Naive thymus-derived CD4-positive, alpha-beta T cell (primary cell): ENCODE results near the gene DCAF8. TPM values are rescaled to one million over a fixed set of nuclear protein-coding genes. Genes with fewer than 3 reads are reported as not detected.

Source experiments
- ATAC-seq: fragments of 150-1000 bp; cut with Tn5 transposase; 2 replicates; pipeline ENCODE4 v1.10.0; 2021; ENCODE audit warnings: mild to moderate bottlenecking, moderate library complexity
- CTCF ChIA-PET: fragments of 350-600 bp; sonication (Branson Sonifier 250); formaldehyde crosslinking; loops from one replicate; lab custom pipeline; 2021; ENCODE audit warnings: antibody characterized with exemption; lab: Charles Lee
- POLR2A ChIA-PET: fragments of 350-600 bp; sonication (Branson Sonifier 250); formaldehyde crosslinking; loops from one replicate; lab custom pipeline; 2021; ENCODE audit warnings: antibody characterized with exemption, inconsistent platforms; lab: Charles Lee
- DNase-seq, 9 donors: peaks; one replicate each; pipeline versions ENCODE4 v3.0.0 to v3.0.0-alpha.2; 2020 to 2022; ENCODE audit warnings: mixed read lengths in 1 of 9
- H3K27ac ChIP-seq: one replicate; pipeline ENCODE4 v1.7.0; 2013; ENCODE audit warnings: mild to moderate bottlenecking, low read depth, low read length, moderate library complexity
- H3K27me3 ChIP-seq, 2 donors: one replicate each; pipeline ENCODE4 v1.7.0; 2013; ENCODE audit warnings: low read length in 2 of 2, mild to moderate bottlenecking in 2 of 2, moderate library complexity in 2 of 2; ENCODE audit not compliant: control insufficient read depth in 2 of 2, insufficient read depth in 2 of 2
- H3K36me3 ChIP-seq, 3 experiments: 1 replicate in 2 of 3; 2 replicates in 1 of 3; pipeline ENCODE4 v1.7.0; 2013; ENCODE audit warnings: low read length in 3 of 3, mild to moderate bottlenecking in 3 of 3, moderate library complexity in 1 of 3; ENCODE audit not compliant: insufficient read depth in 3 of 3, control insufficient read depth in 2 of 3
- H3K4me1 ChIP-seq, 2 donors: one replicate each; pipeline ENCODE4 v1.7.0; 2013; ENCODE audit warnings: low read length in 2 of 2, mild to moderate bottlenecking in 2 of 2, moderate library complexity in 1 of 2; ENCODE audit not compliant: control insufficient read depth in 2 of 2, insufficient read depth in 2 of 2
- H3K4me3 ChIP-seq: 2 replicates; pipeline ENCODE4 v1.7.0; 2013; ENCODE audit warnings: mild to moderate bottlenecking, low read length
- H3K9me3 ChIP-seq, 3 experiments: 1 replicate in 2 of 3; 2 replicates in 1 of 3; pipeline ENCODE4 v1.7.0; 2013; ENCODE audit warnings: low read length in 3 of 3; ENCODE audit not compliant: control insufficient read depth in 2 of 3
- H3K27ac Mint-ChIP-seq, 9 donors: one replicate each; pipeline ENCODE4 v1.8.0; 2020 to 2022; ENCODE audit warnings: mixed read lengths in 9 of 9, mild to moderate bottlenecking in 8 of 9, moderate library complexity in 5 of 9, inconsistent platforms in 2 of 9
- H3K27me3 Mint-ChIP-seq, 5 donors: one replicate each; pipeline ENCODE4 v1.8.0; 2021 to 2022; ENCODE audit warnings: mixed read lengths in 5 of 5, mild to moderate bottlenecking in 1 of 5
- H3K36me3 Mint-ChIP-seq, 5 donors: one replicate each; pipeline ENCODE4 v1.8.0; 2020 to 2022; ENCODE audit warnings: mixed read lengths in 5 of 5, mild to moderate bottlenecking in 3 of 5, inconsistent platforms in 1 of 5
- H3K4me1 Mint-ChIP-seq, 7 donors: one replicate each; pipeline ENCODE4 v1.8.0; 2020 to 2022; ENCODE audit warnings: mixed read lengths in 7 of 7, mild to moderate bottlenecking in 3 of 7, inconsistent platforms in 1 of 7
- H3K4me3 Mint-ChIP-seq, 10 donors: one replicate each; pipeline ENCODE4 v1.8.0; 2020 to 2022; ENCODE audit warnings: mild to moderate bottlenecking in 10 of 10, mixed read lengths in 10 of 10, moderate library complexity in 6 of 10, inconsistent platforms in 2 of 10
- H3K9me3 Mint-ChIP-seq, 11 donors: one replicate each; pipeline ENCODE4 v1.8.0; 2020 to 2022; ENCODE audit warnings: mixed read lengths in 11 of 11, mild to moderate bottlenecking in 4 of 11, inconsistent platforms in 1 of 11, moderate library complexity in 1 of 11
- intact Hi-C, 2 donors: fragments of 100-400 bp; cut with micrococcal nuclease; formaldehyde crosslinking; loops; one replicate each; pipeline ENCODE4 v1.15.1; 2023
- polyA plus RNA-seq, 2 donors: library from polyadenylated mRNA; unstranded; fragments of 300-500 nt; fragmentation: Illumina TruSeq; gene quantifications; one replicate each; pipeline ENCODE4 v1.2.3, GENCODE V29; 2021
- total RNA-seq, 6 experiments: library from RNA in 5 of 6; stranded (reverse) in 5 of 6; gene quantifications; 1 replicate in 5 of 6; 2 replicates in 1 of 6; pipeline ENCODE4 v1.2.3 and lab custom pipeline; 2021 to 2026

DCAF8 gene
- total and polyA plus RNA-seq, 7 experiments from 2014 or later, result 45.6 to 226 (median 174) TPM

- H3K36me3 ChIP-seq, result peaks cover 13 to 50% (median 18%) of the 10 kb centered on the region in 3 experiments
- Mint-ChIP-seq H3K27me3 (no peaks in the 10 kb centered on the region), H3K9me3 (peaks cover 0 to 5% (median 0%) of the 10 kb centered on the region in 11 donors), H3K4me1 (peaks cover 16 to 37% (median 31%) of the 10 kb centered on the region in 7 donors), H3K4me3 (peak overlapping the region; percentile 53 to 100 (median 98)), H3K36me3 (peaks cover 0 to 31% (median 12%) of the 10 kb centered on the region in 5 donors), H3K27ac (peak overlapping the region in 7 of 9 donors; percentile 29 to 99 (median 94))
- peak overlapping the region; percentile 95 for H3K4me3 ChIP-seq
- no peaks in the 10 kb centered on the region for H3K27me3 ChIP-seq
- intact Hi-C loops, result loop anchor here (1.0 to 5.0 kb wide), 4 partner anchors 23 to 186 kb away; partner anchors contain the start of genes COPA (in 2 of the 2), DCAF8 (in 2 of the 2), NCSTN (in 2 of the 2) and PEA15 (in 1 of the 2)
- H3K27ac ChIP-seq, result peak overlapping the region; percentile 89
- H3K4me1 ChIP-seq, result peaks cover 11 to 16% of the 10 kb centered on the region in 2 donors
- ATAC-seq (no peak), DNase-seq (no peak)
- no peaks in the 10 kb centered on the region for H3K9me3 ChIP-seq
- ChIA-PET CTCF (interaction anchor here (0.7 to 1.5 kb wide), 2 partner anchors 184 to 292 kb away, joined by 4 to 5 read pairs; no protein-coding TSS in a partner anchor), POLR2A (interaction anchor here (0.7 to 6.7 kb wide), 8 partner anchors 10 to 1482 kb away, joined by 3 to 99 read pairs (median 7); partner anchors contain the start of genes DCAF8 and IGSF8)
Observed at GRCh38 chr1:160285506-160285905, 23.2 kb upstream of the DCAF8 start.

- H3K27ac ChIP-seq, result peak within 1 kb of the TSS; percentile 89
- Mint-ChIP-seq H3K4me1 (peaks cover 16 to 41% (median 31%) of the 10 kb centered on the region in 7 donors), H3K9me3 (peaks cover 0 to 5% (median 0%) of the 10 kb centered on the region in 11 donors), H3K27me3 (no peaks in the 10 kb centered on the region), H3K27ac (peak within 1 kb of the TSS; percentile 93 to 99 (median 94)), H3K36me3 (peaks cover 4 to 30% (median 12%) of the 10 kb centered on the region in 5 donors), H3K4me3 (peak within 1 kb of the TSS; percentile 95 to 100 (median 98))
- DNase-seq, result peak; percentile 85 to 95 (median 92)
- H3K4me3 ChIP-seq, result peak within 1 kb of the TSS; percentile 95
- H3K4me1 ChIP-seq, result peaks cover 11 to 16% of the 10 kb centered on the region in 2 donors
- POLR2A ChIA-PET, result interaction anchor here (0.7 to 6.7 kb wide), 14 partner anchors 10 to 1482 kb away, joined by 3 to 99 read pairs (median 4); partner anchors contain the start of genes DCAF8 and IGSF8
- intact Hi-C loops, result loop anchor here (1.0 to 5.0 kb wide), 4 partner anchors 23 to 186 kb away; partner anchors contain the start of genes COPA (in 2 of the 2), DCAF8 (in 2 of the 2), NCSTN (in 2 of the 2) and PEA15 (in 1 of the 2)
- CTCF ChIA-PET, result interaction anchor here (0.7 to 1.5 kb wide), 2 partner anchors 184 to 293 kb away, joined by 4 to 5 read pairs; no protein-coding TSS in a partner anchor
- peaks cover 13 to 50% (median 21%) of the 10 kb centered on the region in 3 experiments for H3K36me3 ChIP-seq
- H3K27me3 ChIP-seq, result no peaks in the 10 kb centered on the region
- no peaks in the 10 kb centered on the region for H3K9me3 ChIP-seq
- ATAC-seq, result peak; percentile 100
Observed at GRCh38 chr1:160284782-160285344, 22.5 kb upstream of the DCAF8 start, which contains the start of gene PEX19. TSS of gene PEX19 (minus strand) at chr1:160285133. CDS start at chr1:160285124, 9 bp downstream.

- H3K27me3 ChIP-seq, result no peaks in the 10 kb centered on the region
- H3K9me3 ChIP-seq, result no peaks in the 10 kb centered on the region
- peaks cover 8 to 31% (median 14%) of the 10 kb centered on the region in 5 donors for H3K36me3 Mint-ChIP-seq
Observed at GRCh38 chr1:160284220-160284781, 22.0 kb upstream of the DCAF8 start.

GRCh38 chr1:160282807-160283206 is 20.5 kb upstream of the DCAF8 start:
- H3K4me3 ChIP-seq, result no peak overlapping the region
- ChIA-PET CTCF (no interaction called here), POLR2A (interaction anchor here (1.7 to 6.7 kb wide), 2 partner anchors 9 to 20 kb away, joined by 5 to 99 read pairs; partner anchors contain the start of gene DCAF8)
- Mint-ChIP-seq H3K36me3 (peaks cover 13 to 38% (median 20%) of the 10 kb centered on the region in 5 donors), H3K4me1 (peaks cover 16 to 41% (median 31%) of the 10 kb centered on the region in 7 donors), H3K4me3 (peak overlapping the region in 3 of 10 donors; percentile 95 to 98 (median 97)), H3K9me3 (peaks cover 0 to 5% (median 0%) of the 10 kb centered on the region in 11 donors), H3K27me3 (no peaks in the 10 kb centered on the region), H3K27ac (no peak overlapping the region)
- H3K9me3 ChIP-seq, result no peaks in the 10 kb centered on the region
- intact Hi-C loops, result no loop called here
- ATAC-seq (no peak), DNase-seq (no peak)
- peak overlapping the region; percentile 43 for H3K27ac ChIP-seq
- H3K27me3 ChIP-seq, result no peaks in the 10 kb centered on the region
- peaks cover 14 to 62% (median 32%) of the 10 kb centered on the region in 3 experiments for H3K36me3 ChIP-seq
- peaks cover 11 to 16% of the 10 kb centered on the region in 2 donors for H3K4me1 ChIP-seq

More at GRCh38 chr1:160284220-160284781, 22.0 kb upstream of the DCAF8 start:
- Mint-ChIP-seq H3K4me3 (peak overlapping the region; percentile 95 to 100 (median 98)), H3K27me3 (no peaks in the 10 kb centered on the region), H3K9me3 (peaks cover 0 to 5% (median 0%) of the 10 kb centered on the region in 11 donors), H3K4me1 (peaks cover 16 to 41% (median 31%) of the 10 kb centered on the region in 7 donors), H3K27ac (peak overlapping the region; percentile 93 to 99 (median 94))
- Histone ChIP-seq H3K27ac (peak overlapping the region; percentile 89), H3K36me3 (peaks cover 14 to 50% (median 27%) of the 10 kb centered on the region in 3 experiments), H3K4me3 (peak overlapping the region; percentile 95), H3K4me1 (peaks cover 11 to 16% of the 10 kb centered on the region in 2 donors)
- DNase-seq, result no peak
- intact Hi-C loops, result no loop called here
- ChIA-PET CTCF (interaction anchor here (1.5 kb wide), 1 partner anchor 183 kb away, joined by 4 read pairs; no protein-coding TSS in a partner anchor), POLR2A (interaction anchor here (0.6 to 6.7 kb wide), 15 partner anchors 8 to 197 kb away, joined by 3 to 99 read pairs (median 4); partner anchors contain the start of genes DCAF8 and IGSF8)
- peak; percentile 27 for ATAC-seq

- no peaks in the 10 kb centered on the region for H3K27me3 Mint-ChIP-seq
- H3K27me3 ChIP-seq, result no peaks in the 10 kb centered on the region
- intact Hi-C loops, result loop anchor here in 1 of 2 donors (1.0 kb wide), 1 partner anchor 12 kb away; no protein-coding TSS in a partner anchor
- no peak for DNase-seq
- no peak overlapping the region for H3K27ac ChIP-seq
- H3K4me3 Mint-ChIP-seq, result no peak overlapping the region
- H3K4me1 ChIP-seq, result no peaks in the 10 kb centered on the region
- peaks cover 0 to 2% (median 0%) of the 10 kb centered on the region in 11 donors for H3K9me3 Mint-ChIP-seq
- peaks cover 14 to 71% (median 32%) of the 10 kb centered on the region in 3 experiments for H3K36me3 ChIP-seq
- H3K27ac Mint-ChIP-seq, result no peak overlapping the region
- H3K36me3 Mint-ChIP-seq, result peaks cover 13 to 52% (median 16%) of the 10 kb centered on the region in 5 donors
- no peak overlapping the region for H3K4me3 ChIP-seq
- POLR2A ChIA-PET, result interaction anchor here (1.0 to 1.6 kb wide), 2 partner anchors 14 to 15 kb away, joined by 5 read pairs; partner anchors contain the start of gene DCAF8
- ATAC-seq, result no peak
- H3K9me3 ChIP-seq, result no peaks in the 10 kb centered on the region
- peaks cover 0 to 10% (median 5%) of the 10 kb centered on the region in 7 donors for H3K4me1 Mint-ChIP-seq
- CTCF ChIA-PET, result no interaction called here
Observed at GRCh38 chr1:160277987-160278386, 15.6 kb upstream of the DCAF8 start.

- Mint-ChIP-seq H3K4me3 (no peak overlapping the region), H3K27ac (no peak overlapping the region), H3K4me1 (peaks cover 0 to 5% (median 0%) of the 10 kb centered on the region in 7 donors), H3K27me3 (no peaks in the 10 kb centered on the region), H3K36me3 (peaks cover 11 to 47% (median 16%) of the 10 kb centered on the region in 5 donors), H3K9me3 (no peaks in the 10 kb centered on the region)
- peaks cover 14 to 64% (median 27%) of the 10 kb centered on the region in 3 experiments for H3K36me3 ChIP-seq
- H3K9me3 ChIP-seq, result no peaks in the 10 kb centered on the region
- DNase-seq, result no peak
- intact Hi-C loops, result no loop called here
- no peak overlapping the region for H3K27ac ChIP-seq
- no peaks in the 10 kb centered on the region for H3K4me1 ChIP-seq
- ATAC-seq, result no peak
- POLR2A ChIA-PET, result interaction anchor here (1.0 to 1.6 kb wide), 2 partner anchors 13 to 15 kb away, joined by 5 read pairs; partner anchors contain the start of gene DCAF8
- CTCF ChIA-PET, result no interaction called here
- no peaks in the 10 kb centered on the region for H3K27me3 ChIP-seq
- H3K4me3 ChIP-seq, result no peak overlapping the region
Observed at GRCh38 chr1:160277330-160277729, 15.0 kb upstream of the DCAF8 start.
